AG09319 (cell line): Measurements from ENCODE around the gene MOB2.
"Not testable (repeated sequence)": the region's sequence is repeated elsewhere in the genome, so short reads cannot be mapped to it uniquely, and the experiment has no call there.

Source experiments
- DNase-seq: peaks from one replicate; pipeline ENCODE4 v3.0.0-alpha.2; 2010; ENCODE audit warnings: low read depth; ENCODE audit errors: extremely low read depth
- CTCF ChIP-seq: IDR thresholded peaks from 2 replicates; pipeline ENCODE4 v1.5.1; 2011; ENCODE audit warnings: low read depth, mild to moderate bottlenecking, inconsistent platforms, low read length, moderate library complexity

Gene MOB2

DNA sequence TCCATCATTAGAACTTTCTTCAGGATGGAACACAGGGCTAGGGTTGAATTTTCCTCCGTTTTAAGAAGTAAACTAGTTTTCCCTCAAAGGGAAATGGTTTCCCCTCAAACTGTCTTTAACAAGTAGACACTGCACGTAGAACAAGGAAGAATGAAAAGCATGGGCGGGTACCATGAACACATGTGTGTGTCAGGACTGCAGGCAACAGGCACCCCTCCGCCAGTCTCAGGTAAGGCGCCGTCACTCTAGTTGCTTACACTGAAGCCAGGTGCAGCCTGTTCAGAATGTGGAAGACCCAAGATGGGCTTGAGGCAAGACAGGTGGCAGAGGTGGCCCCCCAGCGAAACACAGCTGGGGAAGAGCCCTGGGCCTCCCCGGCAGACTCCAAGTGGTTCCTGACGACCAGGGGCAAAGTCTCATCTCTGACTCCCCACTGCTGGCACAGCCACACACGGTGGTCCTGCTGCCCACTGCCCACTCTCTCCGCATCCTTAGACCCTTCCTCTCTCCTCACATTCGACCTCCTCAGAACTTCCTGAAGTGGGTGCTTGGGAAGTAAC lies 25.4 kb upstream of the MOB2 start:
- DNase-seq: no peak
- no peak for TF ChIP-seq CTCF

DNA sequence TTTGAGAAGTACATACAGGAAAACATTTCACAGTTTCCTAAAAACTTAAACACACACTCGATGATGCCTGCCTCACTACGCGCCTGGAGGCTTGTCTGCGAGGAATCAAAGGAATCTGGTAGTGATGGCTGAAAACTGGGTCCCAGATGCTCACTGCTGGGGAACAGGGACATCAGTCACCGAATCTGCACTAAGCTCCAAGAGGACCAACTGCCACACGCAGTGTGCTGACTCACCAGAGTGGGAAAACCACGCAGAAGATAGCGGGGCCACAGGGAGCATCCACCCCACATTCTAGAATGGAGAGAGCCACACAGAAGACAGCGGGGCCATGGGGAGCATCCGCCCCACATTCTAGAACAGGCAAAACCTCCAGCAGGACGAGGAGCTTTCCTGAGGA lies 24.3 kb upstream of the MOB2 start:
- TF ChIP-seq CTCF: no peak
- no peak for DNase-seq

- DNase-seq: not testable (repeated sequence)
Observed at GRCh38 chr11:1510351-1510750, 23.8 kb upstream of the MOB2 start.

GRCh38 chr11:1509626-1510255 lies 23.2 kb upstream of the MOB2 start:
- TF ChIP-seq CTCF: no peak
- no peak for DNase-seq

GRCh38 chr11:1508986-1509385 lies 22.4 kb upstream of the MOB2 start:
- no peak for TF ChIP-seq CTCF
- no peak for DNase-seq

GRCh38 chr11:1508491-1508891 lies 21.9 kb upstream of the MOB2 start:
- no peak for TF ChIP-seq CTCF

DNA sequence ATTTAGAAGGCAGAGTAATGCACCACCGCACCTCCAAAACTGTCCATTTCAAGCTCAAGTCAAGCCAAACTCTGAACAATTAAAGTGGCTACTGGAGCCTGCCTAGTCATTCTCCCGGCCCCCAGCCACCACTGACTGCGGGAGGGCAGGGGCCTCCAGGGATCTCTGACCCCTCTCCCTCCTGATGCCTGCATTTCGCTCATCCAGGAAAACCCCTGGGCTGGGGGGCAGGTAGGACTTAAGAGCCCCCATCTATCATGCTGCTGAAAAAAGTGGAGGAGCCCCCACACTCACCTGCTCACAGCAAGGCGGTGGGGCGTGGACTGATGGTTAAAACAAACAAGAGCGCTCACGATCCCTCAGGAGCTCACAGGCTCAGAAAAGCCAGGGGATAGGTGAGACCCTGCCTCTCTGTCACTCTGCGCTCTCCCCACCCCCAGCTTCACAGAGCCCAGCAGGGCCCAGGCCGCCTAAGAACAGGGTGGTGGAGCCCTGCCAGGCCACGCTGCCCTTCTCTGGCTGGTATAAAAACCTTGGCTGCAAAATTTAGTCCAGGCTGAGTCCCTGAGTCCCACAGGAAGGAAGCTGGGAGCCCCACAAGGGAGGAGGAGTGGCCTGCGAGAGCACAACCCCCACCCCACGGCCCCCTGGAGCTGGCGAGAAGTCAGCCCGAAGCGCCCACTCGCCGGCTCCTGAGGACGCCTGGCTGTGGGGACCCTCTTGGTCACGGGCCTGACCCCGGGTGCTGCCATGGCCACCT lies 21.0 kb upstream of the MOB2 start:
- TF ChIP-seq CTCF: no peak
- DNase-seq: no peak

More at GRCh38 chr11:1508491-1508891, 21.9 kb upstream of the MOB2 start:
- DNase-seq: no peak
